CD14-positive monocyte (primary cell): ENCODE measurements around the gene MRPS6. TPM values are rescaled to one million over a fixed set of nuclear protein-coding genes. Genes with fewer than 3 reads are reported as not detected.

Experiments used
- DNase-seq, 3 donors: peaks; one replicate each; pipeline ENCODE4 v3.0.0-alpha.2; 2011 to 2022
- H2AFZ ChIP-seq: 2 replicates; pipeline ENCODE4 v1.6.0; 2012; ENCODE audit warnings: mild to moderate bottlenecking, low read depth, low read length, inconsistent platforms; ENCODE audit not compliant: insufficient read depth, poor library complexity, severe bottlenecking
- H3K27ac ChIP-seq, 2 donors: 1 replicate in 1 of 2; 2 replicates in 1 of 2; pipeline ENCODE4 v1.5.1; 2012 to 2013; ENCODE audit warnings: low read length in 2 of 2, control low read depth in 1 of 2, inconsistent platforms in 1 of 2, low read depth in 1 of 2, mild to moderate bottlenecking in 1 of 2
- H3K27me3 ChIP-seq, 2 donors: one replicate each; pipeline versions ENCODE4 v1.6.0 to v1.6.1; 2011 to 2013; ENCODE audit warnings: low read length in 2 of 2; ENCODE audit not compliant: control insufficient read depth in 2 of 2, insufficient read depth in 2 of 2
- H3K36me3 ChIP-seq, 2 donors: replicated peaks in 1 of 2; 1 replicate in 1 of 2; 2 replicates in 1 of 2; pipeline versions ENCODE4 v1.5.1 to v1.6.1; 2012 to 2013; ENCODE audit warnings: low read length in 2 of 2, control low read depth in 1 of 2, inconsistent platforms in 1 of 2, mild to moderate bottlenecking in 1 of 2; ENCODE audit not compliant: insufficient read depth in 2 of 2, control insufficient read depth in 1 of 2
- H3K4me1 ChIP-seq, 2 donors: 1 replicate in 1 of 2; 2 replicates in 1 of 2; pipeline versions ENCODE4 v1.5.1 to v1.6.1; 2012 to 2013; ENCODE audit warnings: low read length in 2 of 2, control low read depth in 1 of 2, inconsistent platforms in 1 of 2, mild to moderate bottlenecking in 1 of 2, moderate library complexity in 1 of 2; ENCODE audit not compliant: insufficient read depth in 2 of 2, control insufficient read depth in 1 of 2
- H3K4me2 ChIP-seq: replicated peaks from 2 replicates; pipeline ENCODE3; 2012; ENCODE audit warnings: low read length, moderate library complexity, mild to moderate bottlenecking; ENCODE audit not compliant: poor library complexity, severe bottlenecking; ENCODE audit errors: extremely low read depth
- H3K4me3 ChIP-seq, 3 experiments: fragments of 200-600 bp in 1 of 3; sonication (generic) in 1 of 3; replicated peaks in 1 of 3; 1 replicate in 2 of 3; 2 replicates in 1 of 3; pipeline ENCODE4 v1.5.1; 2011 to 2013; ENCODE audit warnings: low read length in 3 of 3, mild to moderate bottlenecking in 3 of 3, control low read depth in 2 of 3, low read depth in 2 of 3, inconsistent platforms in 1 of 3, moderate library complexity in 1 of 3
- H3K79me2 ChIP-seq: 2 replicates; pipeline ENCODE4 v1.6.0; 2012; ENCODE audit warnings: mild to moderate bottlenecking, control low read depth, inconsistent platforms, low read length, moderate library complexity; ENCODE audit not compliant: insufficient read depth
- H3K9ac ChIP-seq: 2 replicates; pipeline ENCODE4 v1.6.0; 2017; ENCODE audit warnings: low read length, mild to moderate bottlenecking; ENCODE audit not compliant: insufficient read depth, poor library complexity, severe bottlenecking
- H3K9me3 ChIP-seq, 2 donors: replicated peaks in 1 of 2; 1 replicate in 1 of 2; 2 replicates in 1 of 2; pipeline versions ENCODE4 v1.5.1 to v1.6.1; 2012 to 2013; ENCODE audit warnings: low read length in 2 of 2, control low read depth in 1 of 2; ENCODE audit not compliant: control insufficient read depth in 1 of 2, insufficient read depth in 1 of 2
- H4K20me1 ChIP-seq: 2 replicates; pipeline ENCODE4 v1.6.0; 2012; ENCODE audit warnings: mild to moderate bottlenecking, low read length, control low read depth, moderate library complexity; ENCODE audit not compliant: insufficient read depth
- H3K27ac Mint-ChIP-seq, 7 donors: one replicate each; pipeline ENCODE4 v1.8.0; 2020; ENCODE audit warnings: mild to moderate bottlenecking in 7 of 7, mixed read lengths in 7 of 7, moderate library complexity in 6 of 7, inconsistent platforms in 2 of 7
- H3K27me3 Mint-ChIP-seq, 3 donors: one replicate each; pipeline ENCODE4 v1.8.0; 2021 to 2022; ENCODE audit warnings: low read depth in 3 of 3, mild to moderate bottlenecking in 3 of 3, mixed read lengths in 3 of 3, moderate library complexity in 3 of 3, inconsistent platforms in 1 of 3
- H3K36me3 Mint-ChIP-seq, 2 donors: one replicate each; pipeline ENCODE4 v1.8.0; 2020; ENCODE audit warnings: mixed read lengths in 2 of 2, inconsistent platforms in 1 of 2, mild to moderate bottlenecking in 1 of 2
- H3K4me1 Mint-ChIP-seq: one replicate; pipeline ENCODE4 v1.8.0; 2020; ENCODE audit warnings: mild to moderate bottlenecking, mixed read lengths
- H3K4me3 Mint-ChIP-seq, 2 donors: one replicate each; pipeline ENCODE4 v1.8.0; 2020; ENCODE audit warnings: mild to moderate bottlenecking in 2 of 2, mixed read lengths in 2 of 2, moderate library complexity in 1 of 2
- H3K9me3 Mint-ChIP-seq, 7 donors: one replicate each; pipeline ENCODE4 v1.8.0; 2020 to 2022; ENCODE audit warnings: mixed read lengths in 7 of 7, mild to moderate bottlenecking in 6 of 7, moderate library complexity in 6 of 7, inconsistent platforms in 2 of 7
- CTCF ChIP-seq: fragments of 200-600 bp; IDR thresholded peaks from one replicate; pipeline ENCODE4 v1.8.0; 2022; ENCODE audit warnings: antibody characterized with exemption, mild to moderate bottlenecking
- WGBS: methylation state at CpG from one replicate; pipeline ENCODE4 v1.1.5; 2013; ENCODE audit warnings: missing lambda C conversion rate; ENCODE audit not compliant: insufficient coverage; 5-methylcytosine and 5-hydroxymethylcytosine counted together
- intact Hi-C, 2 donors: fragments of 100-400 bp; cut with micrococcal nuclease; formaldehyde crosslinking; loops; one replicate each; pipeline versions ENCODE4 v1.15.0 to v1.15.1; 2023
- polyA plus RNA-seq, 3 donors: library from polyadenylated mRNA; depleted of rRNA in 1 of 3; unstranded in 2 of 3; stranded (reverse) in 1 of 3; fragments of 300-500 nt in 2 of 3; fragments of >200 nt in 1 of 3; fragmentation: Illumina TruSeq in 2 of 3; gene quantifications; 1 replicate in 2 of 3; 2 replicates in 1 of 3; pipeline ENCODE4 v1.2.3, GENCODE V29; 2012 to 2021

MRPS6 gene
- polyA plus RNA-seq, 3 donors: 29.8 to 124 (median 101) TPM

GRCh38 chr21:34037009-34037795, 36.2 kb upstream of the MRPS6 start:
- no peaks in the 10 kb centered on the region for H3K4me1 ChIP-seq
- Mint-ChIP-seq H3K36me3 (no peaks in the 10 kb centered on the region), H3K4me1 (no peaks in the 10 kb centered on the region), H3K27ac (no peak overlapping the region), H3K4me3 (no peak overlapping the region), H3K9me3 (peaks cover 0 to 6% (median 2%) of the 10 kb centered on the region in 7 donors), H3K27me3 (peaks cover 3 to 7% (median 5%) of the 10 kb centered on the region in 3 donors)
- no peak overlapping the region for H3K4me2 ChIP-seq
- intact Hi-C loops: no loop called here
- H3K9me3 ChIP-seq: no peaks in the 10 kb centered on the region
- H4K20me1 ChIP-seq: no peaks in the 10 kb centered on the region
- no peak for DNase-seq
- H3K79me2 ChIP-seq: no peaks in the 10 kb centered on the region
- no peak overlapping the region for H3K9ac ChIP-seq
- H2AFZ ChIP-seq: no peak overlapping the region
- no peaks in the 10 kb centered on the region for H3K36me3 ChIP-seq
- H3K27ac ChIP-seq: no peak overlapping the region
- no peak for TF ChIP-seq CTCF
- H3K27me3 ChIP-seq: no peaks in the 10 kb centered on the region
- 100% methylated on average over 5 of the region's 11 CpGs for WGBS
- no peak overlapping the region for H3K4me3 ChIP-seq

- peaks cover 0 to 6% (median 2%) of the 10 kb centered on the region in 7 donors for H3K9me3 Mint-ChIP-seq
- no peak for TF ChIP-seq CTCF
- no peak overlapping the region for H3K27ac ChIP-seq
- WGBS: 86% methylated on average over 6 of the region's 10 CpGs
- H3K4me2 ChIP-seq: no peak overlapping the region
- H3K4me1 Mint-ChIP-seq: no peaks in the 10 kb centered on the region
- H2AFZ ChIP-seq: no peak overlapping the region
- DNase-seq: no peak
- peaks cover 1 to 6% (median 5%) of the 10 kb centered on the region in 3 donors for H3K27me3 Mint-ChIP-seq
- H3K36me3 Mint-ChIP-seq: no peaks in the 10 kb centered on the region
- no peaks in the 10 kb centered on the region for H3K4me1 ChIP-seq
- intact Hi-C loops: no loop called here
- H3K79me2 ChIP-seq: no peaks in the 10 kb centered on the region
- H3K9me3 ChIP-seq: no peaks in the 10 kb centered on the region
- no peak overlapping the region for H3K4me3 ChIP-seq
- no peaks in the 10 kb centered on the region for H4K20me1 ChIP-seq
- no peaks in the 10 kb centered on the region for H3K36me3 ChIP-seq
- no peak overlapping the region for H3K27ac Mint-ChIP-seq
- no peak overlapping the region for H3K9ac ChIP-seq
- no peaks in the 10 kb centered on the region for H3K27me3 ChIP-seq
- H3K4me3 Mint-ChIP-seq: no peak overlapping the region
Observed at GRCh38 chr21:34039678-34040382, 33.5 kb upstream of the MRPS6 start.
